HCT116 (cell line): ENCODE data around the gene LDLRAD4. TPM values are rescaled to one million over a fixed set of nuclear protein-coding genes. Genes with fewer than 3 reads are reported as not detected.

ENCODE experiments used
- ATAC-seq: fragments of 200-7000 bp; cut with Tn5 transposase; 2 replicates; pipeline ENCODE4 v1.9.1; 2020; ENCODE audit warnings: mild to moderate bottlenecking, moderate library complexity
- BruUV-seq: library from RNA; stranded (reverse); fragments of 400-500 nt; replicated peaks from 2 replicates; lab custom pipeline; 2021; lab: Mats Ljungman, UMichigan
- CTCF ChIA-PET: fragments of 300-600 bp; sonication (Branson Sonifier 250); formaldehyde crosslinking; loops from one replicate; lab custom pipeline; 2021; ENCODE audit warnings: antibody characterized with exemption; lab: Charles Lee
- POLR2A ChIA-PET: fragments of 300-600, 350-600 bp; sonication (Branson Sonifier 250); formaldehyde crosslinking; loops from one replicate; lab custom pipeline; 2021; ENCODE audit warnings: antibody characterized with exemption; lab: Charles Lee
- RAD21 ChIA-PET, 2 experiments: fragments of 300-600 bp; sonication (Branson Sonifier 250); formaldehyde crosslinking; loops; one replicate each; lab custom pipeline; 2023; ENCODE audit warnings: low total read pairs in 2 of 2; ENCODE audit not compliant: uncharacterized antibody in 2 of 2, unreplicated experiment in 2 of 2, low non-redundant PET in 1 of 2; lab: Charles Lee
- DNase-seq: peaks from one replicate; pipeline ENCODE4 v3.0.0-alpha.2; 2010; ENCODE audit warnings: low read depth, low spot score
- H2AFZ ChIP-seq: fragments of 200-600 bp; shearing (Covaris generic), sonication (generic); 2 replicates; pipeline ENCODE4 v1.6.1; 2017; ENCODE audit warnings: low read depth, mixed run types, mixed read lengths, antibody characterized with exemption, low read length; ENCODE audit not compliant: poor library complexity, severe bottlenecking
- H3K27ac ChIP-seq: 2 replicates; pipeline ENCODE4 v1.5.1; 2012; ENCODE audit warnings: low read depth, low read length
- H3K27me3 ChIP-seq: fragments of 200-600 bp; sonication (generic); 2 replicates; pipeline ENCODE4 v1.6.1; 2016; ENCODE audit warnings: mixed run types, low read length, mixed read lengths; ENCODE audit not compliant: insufficient read depth
- H3K36me3 ChIP-seq, 2 experiments: fragments of 200-500 bp in 1 of 2; fragments of 200-600 bp in 1 of 2; sonication (Bioruptor generic) in 1 of 2; sonication (generic) in 1 of 2; 2 replicates each; pipeline versions ENCODE4 v1.5.1 to v1.6.1; 2014 to 2016; ENCODE audit warnings: low read length in 2 of 2, inconsistent platforms in 1 of 2, mixed read lengths in 1 of 2, mixed run types in 1 of 2; ENCODE audit not compliant: insufficient read depth in 2 of 2, control insufficient read depth in 1 of 2
- H3K4me1 ChIP-seq, 2 experiments: fragments of 200-600 bp in 1 of 2; sonication (generic) in 1 of 2; 2 replicates each; pipeline versions ENCODE4 v1.5.1 to v1.6.1; 2012 to 2017; ENCODE audit warnings: low read length in 2 of 2, inconsistent platforms in 1 of 2, mild to moderate bottlenecking in 1 of 2, mixed read lengths in 1 of 2, mixed run types in 1 of 2, moderate library complexity in 1 of 2; ENCODE audit not compliant: insufficient read depth in 2 of 2, control insufficient read depth in 1 of 2
- H3K4me2 ChIP-seq: fragments of 200-600 bp; sonication (generic); 2 replicates; pipeline ENCODE4 v1.6.1; 2017; ENCODE audit warnings: mixed run types, low read length, mixed read lengths
- H3K4me3 ChIP-seq, 2 experiments: fragments of 200-600 bp in 1 of 2; sonication (generic) in 1 of 2; replicated peaks in 1 of 2; 2 replicates each; pipeline ENCODE4 v1.5.1; 2011 to 2016; ENCODE audit warnings: low read length in 2 of 2, control low read depth in 1 of 2, low read depth in 1 of 2, mild to moderate bottlenecking in 1 of 2, mixed read lengths in 1 of 2, mixed run types in 1 of 2
- H3K79me2 ChIP-seq: fragments of 200-600 bp; sonication (generic); 2 replicates; pipeline ENCODE4 v1.6.1; 2017; ENCODE audit warnings: mild to moderate bottlenecking, mixed run types, low read length, moderate library complexity, mixed read lengths; ENCODE audit not compliant: insufficient read depth
- H3K9ac ChIP-seq: fragments of 200-600 bp; sonication (generic); 2 replicates; pipeline ENCODE4 v1.6.1; 2016; ENCODE audit warnings: low read length, mixed read lengths
- H3K9me2 ChIP-seq: fragments of 200-600 bp; sonication (generic), shearing (Covaris generic); 2 replicates; pipeline ENCODE4 v1.6.1; 2017; ENCODE audit warnings: mixed run types, mild to moderate bottlenecking, moderate library complexity; ENCODE audit not compliant: insufficient read depth
- H3K9me3 ChIP-seq, 2 experiments: fragments of 200-500 bp in 1 of 2; fragments of 200-600 bp in 1 of 2; sonication (Bioruptor generic) in 1 of 2; sonication (generic) in 1 of 2; 2 replicates each; pipeline ENCODE4 v1.6.1; 2014 to 2017; ENCODE audit warnings: low read length in 2 of 2, mixed read lengths in 2 of 2, inconsistent platforms in 1 of 2, low read depth in 1 of 2, mild to moderate bottlenecking in 1 of 2, mixed run types in 1 of 2, moderate library complexity in 1 of 2; ENCODE audit not compliant: control insufficient read depth in 1 of 2, insufficient read depth in 1 of 2
- H4K20me1 ChIP-seq: fragments of 200-600 bp; sonication (generic), shearing (Covaris generic); 2 replicates; pipeline ENCODE4 v1.6.1; 2017; ENCODE audit warnings: mixed run types, mild to moderate bottlenecking, moderate library complexity; ENCODE audit not compliant: insufficient read depth
- CBX3 ChIP-seq: IDR thresholded peaks from 2 replicates; pipeline ENCODE4 v1.6.1; 2012; ENCODE audit warnings: low read depth
- CEBPB ChIP-seq: IDR thresholded peaks from 2 replicates; pipeline ENCODE4 v1.6.1; 2012; ENCODE audit warnings: low read depth
- EGR1 ChIP-seq: IDR thresholded peaks from 2 replicates; pipeline ENCODE4 v1.6.1; 2012; ENCODE audit warnings: low read depth
- ELF1 ChIP-seq: IDR thresholded peaks from 2 replicates; pipeline ENCODE4 v1.6.1; 2012; ENCODE audit warnings: low read depth, borderline replicate concordance
- EZH2 ChIP-seq: fragments of 200-600 bp; sonication (generic); IDR thresholded peaks from 2 replicates; pipeline ENCODE4 v1.6.1; 2017; ENCODE audit warnings: antibody characterized with exemption, mixed run types
- EZH2phosphoT487 ChIP-seq: fragments of 200-600 bp; IDR thresholded peaks from 2 replicates; pipeline ENCODE4 v1.6.1; 2018; ENCODE audit warnings: antibody characterized with exemption, borderline replicate concordance
- FOSL1 ChIP-seq: IDR thresholded peaks from 2 replicates; pipeline ENCODE4 v1.6.1; 2012; ENCODE audit warnings: low read depth
- JUND ChIP-seq: IDR thresholded peaks from 2 replicates; pipeline ENCODE4 v1.6.1; 2012
- POLR2AphosphoS5 ChIP-seq: IDR thresholded peaks from 2 replicates; pipeline ENCODE4 v1.6.1; 2011; ENCODE audit warnings: mild to moderate bottlenecking, low read depth, low read length, moderate library complexity
- RAD21 ChIP-seq: IDR thresholded peaks from 2 replicates; pipeline ENCODE4 v1.6.1; 2012; ENCODE audit warnings: low read depth, mild to moderate bottlenecking
- SIN3A ChIP-seq: IDR thresholded peaks from 2 replicates; pipeline ENCODE4 v1.6.1; 2012; ENCODE audit warnings: low read depth
- TCF7L2 ChIP-seq: IDR thresholded peaks from 2 replicates; pipeline ENCODE4 v1.7.0; 2011; ENCODE audit warnings: borderline replicate concordance, inconsistent platforms; ENCODE audit not compliant: insufficient read depth, insufficient read length; ENCODE audit errors: extremely low read depth
- YY1 ChIP-seq: IDR thresholded peaks from 2 replicates; pipeline ENCODE4 v1.6.1; 2011; ENCODE audit warnings: low read length, low read depth, moderate library complexity, mild to moderate bottlenecking; ENCODE audit not compliant: insufficient replicate concordance; ENCODE audit errors: extremely low read depth
- ZFX ChIP-seq: fragments of 450-650 bp; IDR thresholded peaks from 2 replicates; pipeline ENCODE4 v1.6.1; 2017
- ZNF274 ChIP-seq: fragments of 200-500 bp; sonication (Bioruptor generic); IDR thresholded peaks from 2 replicates; pipeline ENCODE4 v1.6.1; 2014; ENCODE audit warnings: mild to moderate bottlenecking, low read depth, low read length, inconsistent platforms
- intact Hi-C: fragments of 100-400 bp; cut with micrococcal nuclease; formaldehyde crosslinking; loops from 2 replicates; pipeline ENCODE4 v1.10.0; 2022
- total RNA-seq: library from RNA; stranded (reverse); gene quantifications from one replicate; pipeline ENCODE4 v1.2.1, GENCODE V29; 2021; ENCODE audit not compliant: unreplicated experiment
- TF ChIP-seq, protein P1 (sequence below): IDR thresholded peaks from 2 replicates; pipeline ENCODE4 v1.6.1; 2012
- TF ChIP-seq, protein P2 (sequence below): IDR thresholded peaks from 2 replicates; pipeline ENCODE4 v1.6.1; 2011; ENCODE audit warnings: mild to moderate bottlenecking, low read length, moderate library complexity; ENCODE audit not compliant: insufficient replicate concordance; ENCODE audit errors: extremely low read depth

Gene LDLRAD4
- total RNA-seq, 1 experiment from 2014 or later, result 1.2 TPM

DNA sequence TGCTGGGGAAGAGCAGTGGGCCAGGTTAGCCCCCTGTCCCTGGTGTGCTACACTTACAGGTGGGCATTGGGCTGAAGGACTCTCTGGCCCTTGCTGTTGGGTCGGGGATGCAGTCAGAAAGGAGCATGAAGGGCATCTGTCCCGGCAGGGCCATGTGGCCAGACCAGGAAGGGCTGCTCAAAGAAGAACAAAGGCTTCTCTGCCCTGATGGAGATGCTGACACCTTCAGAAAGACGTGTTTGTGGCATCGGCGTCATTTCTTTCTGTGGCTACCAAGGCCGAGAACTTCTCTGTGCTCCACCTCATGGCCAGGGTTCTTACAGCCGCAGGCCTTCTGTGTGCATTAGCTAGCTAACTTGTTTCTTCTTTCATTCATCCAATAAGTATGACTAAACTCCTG is 268.7 kb downstream of the LDLRAD4 start:
- H3K4me2 ChIP-seq, result no peak overlapping the region
- CTCF ChIA-PET, result no interaction called here
- no peaks in the 10 kb centered on the region for H3K9me3 ChIP-seq
- no peaks in the 10 kb centered on the region for H3K4me1 ChIP-seq
- H3K27ac ChIP-seq, result no peak overlapping the region
- no TSS peak for BruUV-seq
- no peaks in the 10 kb centered on the region for H3K36me3 ChIP-seq
- TF ChIP-seq EZH2 (no peak), RAD21 (no peak), TCF7L2 (no peak), EZH2phosphoT487 (no peak), EGR1 (no peak), ELF1 (no peak), POLR2AphosphoS5 (no peak)
- TF ChIP-seq, protein P1, sequence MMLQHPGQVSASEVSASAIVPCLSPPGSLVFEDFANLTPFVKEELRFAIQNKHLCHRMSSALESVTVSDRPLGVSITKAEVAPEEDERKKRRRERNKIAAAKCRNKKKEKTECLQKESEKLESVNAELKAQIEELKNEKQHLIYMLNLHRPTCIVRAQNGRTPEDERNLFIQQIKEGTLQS, result no peak
- no peak overlapping the region for H2AFZ ChIP-seq
- DNase-seq, result no peak
- H4K20me1 ChIP-seq, result no peaks in the 10 kb centered on the region
- POLR2A ChIA-PET, result no interaction called here
- no peak for ATAC-seq
- H3K27me3 ChIP-seq, result peaks cover 3% of the 10 kb centered on the region; the same call in 1 of the 2 replicates
- H3K4me3 ChIP-seq, result no peak overlapping the region
- no peaks in the 10 kb centered on the region for H3K9me2 ChIP-seq
- H3K9ac ChIP-seq, result no peak overlapping the region
- intact Hi-C loops, result no loop called here
- no peaks in the 10 kb centered on the region for H3K79me2 ChIP-seq
- RAD21 ChIA-PET, result no interaction called here

DNA sequence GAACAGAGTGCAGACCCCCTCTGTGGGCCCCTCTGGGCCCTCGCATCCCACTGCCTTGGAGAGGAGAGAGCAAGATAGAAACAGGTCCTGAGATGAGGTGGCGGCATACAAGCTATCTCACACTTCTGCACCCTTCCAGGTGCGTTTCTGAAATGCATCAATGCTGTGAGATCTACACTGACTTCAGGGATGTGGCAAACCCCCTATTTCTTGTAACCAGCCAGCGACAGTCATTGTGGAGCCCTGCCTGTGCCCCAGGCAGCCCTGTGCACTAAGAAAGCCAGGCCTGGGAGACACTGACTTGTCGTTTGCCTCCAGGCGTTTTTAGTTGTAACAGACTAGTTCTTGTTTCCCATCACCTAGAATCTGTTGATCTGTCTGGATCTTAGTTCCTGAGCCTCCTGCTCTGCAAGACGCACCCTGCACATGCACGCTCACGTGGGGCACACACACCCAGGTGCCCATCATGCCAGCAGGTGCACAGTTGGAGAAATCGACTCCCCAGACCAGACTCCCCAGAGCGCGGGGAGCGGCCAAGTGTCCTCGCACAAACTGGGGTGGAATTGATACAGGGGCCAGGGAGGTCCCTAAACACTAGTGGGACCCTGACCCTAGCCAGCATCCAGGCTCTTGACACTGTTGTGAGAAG is 269.8 kb downstream of the LDLRAD4 start:
- Histone ChIP-seq H3K36me3 (no peaks in the 10 kb centered on the region), H3K9me3 (no peaks in the 10 kb centered on the region), H3K27ac (no peak overlapping the region), H2AFZ (no peak overlapping the region), H3K4me1 (no peaks in the 10 kb centered on the region), H3K79me2 (no peaks in the 10 kb centered on the region), H3K9ac (no peak overlapping the region), H3K4me3 (no peak overlapping the region), H3K9me2 (no peaks in the 10 kb centered on the region), H3K27me3 (peaks cover 3% of the 10 kb centered on the region; the same call in 1 of the 2 replicates), H3K4me2 (no peak overlapping the region), H4K20me1 (no peaks in the 10 kb centered on the region)
- ATAC-seq (no peak), DNase-seq (no peak)
- RAD21 ChIA-PET, result no interaction called here
- intact Hi-C loops, result no loop called here
- no TSS peak for BruUV-seq
- CTCF ChIA-PET, result no interaction called here
- POLR2A ChIA-PET, result no interaction called here
- TF ChIP-seq ZFX (no peak), ZNF274 (no peak), JUND (no peak), ELF1 (no peak), SIN3A (no peak), FOSL1 (no peak), EZH2 (no peak), CEBPB (no peak), CBX3 (no peak), YY1 (no peak)
- TF ChIP-seq, protein P2, sequence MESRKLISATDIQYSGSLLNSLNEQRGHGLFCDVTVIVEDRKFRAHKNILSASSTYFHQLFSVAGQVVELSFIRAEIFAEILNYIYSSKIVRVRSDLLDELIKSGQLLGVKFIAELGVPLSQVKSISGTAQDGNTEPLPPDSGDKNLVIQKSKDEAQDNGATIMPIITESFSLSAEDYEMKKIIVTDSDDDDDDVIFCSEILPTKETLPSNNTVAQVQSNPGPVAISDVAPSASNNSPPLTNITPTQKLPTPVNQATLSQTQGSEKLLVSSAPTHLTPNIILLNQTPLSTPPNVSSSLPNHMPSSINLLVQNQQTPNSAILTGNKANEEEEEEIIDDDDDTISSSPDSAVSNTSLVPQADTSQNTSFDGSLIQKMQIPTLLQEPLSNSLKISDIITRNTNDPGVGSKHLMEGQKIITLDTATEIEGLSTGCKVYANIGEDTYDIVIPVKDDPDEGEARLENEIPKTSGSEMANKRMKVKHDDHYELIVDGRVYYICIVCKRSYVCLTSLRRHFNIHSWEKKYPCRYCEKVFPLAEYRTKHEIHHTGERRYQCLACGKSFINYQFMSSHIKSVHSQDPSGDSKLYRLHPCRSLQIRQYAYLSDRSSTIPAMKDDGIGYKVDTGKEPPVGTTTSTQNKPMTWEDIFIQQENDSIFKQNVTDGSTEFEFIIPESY, result no peak
